HG03097 (cell line): ENCODE measurements around the gene PLCH2.
"Not testable (repeated sequence)": the region's sequence is repeated elsewhere in the genome, so short reads cannot be mapped to it uniquely, and the experiment has no call there.

ENCODE experiments used
- ATAC-seq: cut with Tn5 transposase; IDR thresholded peaks from one replicate; pipeline ENCODE4 v1.9.1; 2021; ENCODE audit not compliant: unreplicated experiment, low FRiP score

PLCH2 gene

DNA sequence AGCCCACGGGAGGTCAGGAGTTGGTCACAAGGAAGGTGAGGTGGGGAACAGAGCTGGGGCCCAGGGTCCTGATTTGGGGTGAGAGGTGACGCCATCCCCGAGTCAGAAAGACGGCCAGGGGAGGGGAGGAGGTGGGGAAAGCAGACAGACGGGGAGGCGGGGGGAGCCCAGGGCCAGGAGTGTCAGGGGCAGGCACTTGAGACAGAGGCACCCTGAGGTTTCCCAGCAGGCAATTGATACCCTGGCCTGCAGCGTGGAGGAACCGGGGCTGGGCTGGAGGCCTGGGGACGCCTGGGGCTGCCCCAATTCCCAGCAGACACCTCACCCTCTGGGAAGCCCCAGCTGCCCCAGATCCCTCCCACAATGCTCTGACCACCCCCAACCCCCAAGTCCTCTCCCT lies 77.0 kb downstream of the PLCH2 start:
- not testable (repeated sequence) for ATAC-seq

- ATAC-seq, result no peak
Observed at GRCh38 chr1:2553871-2554620, 78.0 kb downstream of the PLCH2 start.

- ATAC-seq, result no peak
Observed at GRCh38 chr1:2554621-2555387, 78.7 kb downstream of the PLCH2 start.
